GM19240 (cell line): ENCODE results near the gene FZR1.
"Not testable (repeated sequence)": the region's sequence is repeated elsewhere in the genome, so short reads cannot be mapped to it uniquely, and the experiment has no call there.

Experiments
- DNase-seq: peaks from one replicate; pipeline ENCODE4 v3.0.0; 2011; ENCODE audit warnings: low spot score; ENCODE audit not compliant: insufficient read length

FZR1 gene

DNA sequence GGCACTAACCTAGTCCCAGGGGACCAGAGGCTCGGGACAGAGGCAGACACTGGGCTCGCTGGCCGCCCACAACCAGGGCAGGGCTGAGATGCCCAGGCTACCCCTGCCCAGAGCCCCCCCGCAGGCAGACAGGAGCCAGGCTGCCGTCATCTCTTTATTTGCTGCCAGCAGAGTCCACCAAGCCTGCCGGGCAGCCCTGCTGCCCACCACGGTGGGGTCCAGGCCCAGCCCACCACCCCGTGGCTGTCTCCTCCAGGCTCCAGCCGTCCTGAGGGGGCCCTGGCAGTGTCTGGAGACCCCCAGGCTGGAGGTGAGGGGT, 37.9 kb downstream of the FZR1 start:
- no peak for DNase-seq

DNA sequence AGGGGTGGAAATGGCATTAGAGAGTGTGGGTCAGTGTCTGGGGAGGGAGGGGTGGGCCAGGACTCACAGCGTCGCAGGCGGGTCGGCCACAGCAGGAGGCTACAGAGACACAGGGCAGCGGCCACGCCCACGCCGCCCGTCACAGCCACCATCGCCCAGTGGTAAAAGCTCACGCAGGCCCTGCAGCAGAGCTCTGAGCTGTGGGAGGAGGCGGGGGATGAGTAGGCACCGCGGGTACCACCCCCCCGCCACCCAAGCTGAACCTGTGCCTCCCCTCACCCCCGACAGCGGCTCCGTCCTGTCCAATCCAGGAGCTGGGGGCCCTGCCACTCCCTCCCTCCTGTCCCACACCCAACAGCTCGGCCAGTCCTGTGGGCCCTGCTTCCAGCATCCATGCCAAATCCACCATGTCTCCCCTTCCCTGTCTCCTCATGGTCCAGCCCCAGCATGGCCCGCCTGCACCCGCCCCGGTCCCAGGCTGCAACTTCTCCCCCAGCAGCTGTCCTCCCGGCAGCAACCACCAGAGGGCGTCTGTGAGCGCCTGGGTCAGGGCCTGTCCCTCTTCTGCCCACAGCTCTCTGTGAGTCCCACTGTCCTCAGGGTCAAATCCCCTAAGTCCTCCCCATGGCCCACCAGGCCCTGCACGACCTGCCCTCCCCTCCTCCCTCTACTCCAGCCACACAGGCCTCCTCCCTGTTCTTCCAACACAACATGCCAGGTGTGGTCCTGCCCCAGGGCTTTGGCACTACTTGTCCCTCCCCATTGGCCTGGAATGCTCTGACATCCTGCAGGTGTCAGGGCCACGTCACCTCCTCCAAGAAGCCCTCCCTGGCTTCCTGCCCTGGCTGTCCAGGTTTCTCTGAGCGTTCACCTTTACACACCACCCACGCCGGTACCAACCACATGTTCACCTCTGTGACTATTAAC, 38.9 kb downstream of the FZR1 start:
- DNase-seq = peak; percentile 81

DNA sequence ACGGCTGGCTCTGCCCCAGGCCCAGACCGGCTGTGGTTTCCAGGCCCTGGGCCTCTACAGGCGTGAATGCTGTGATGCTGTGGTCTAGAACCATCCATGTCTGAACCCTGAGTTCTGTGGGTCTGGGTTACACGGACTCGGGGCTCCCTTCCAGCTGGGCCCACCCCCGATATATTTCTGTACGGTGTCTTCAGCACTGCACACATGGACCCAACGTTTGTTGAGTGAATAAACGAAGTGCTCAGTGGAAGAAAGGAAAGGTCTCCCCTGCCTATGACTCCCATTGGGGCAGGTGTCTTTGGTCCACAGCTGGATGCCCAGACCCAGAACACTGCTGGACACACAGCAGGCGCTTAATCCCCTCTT, 39.5 kb downstream of the FZR1 start:
- DNase-seq = no peak

DNA sequence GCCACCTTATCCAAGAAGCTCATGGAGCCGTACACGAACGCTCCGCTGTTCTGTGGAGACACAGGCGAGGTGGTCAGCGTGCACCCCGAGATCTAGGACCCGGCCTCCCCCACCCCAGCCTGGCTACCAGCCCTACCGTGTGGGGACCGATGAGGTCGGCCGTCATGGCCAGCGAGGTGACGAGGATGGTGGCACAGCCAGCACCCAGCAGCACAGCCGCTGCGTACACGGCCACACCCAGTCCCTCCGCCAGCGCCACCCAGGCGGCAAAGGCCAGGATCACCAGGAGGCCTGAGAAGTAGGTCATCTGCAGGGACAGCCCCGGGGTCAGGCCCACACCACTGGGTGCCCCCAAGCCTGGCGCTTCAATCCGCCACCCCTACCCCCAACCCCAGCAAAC, 40.0 kb downstream of the FZR1 start:
- no peak for DNase-seq

DNA sequence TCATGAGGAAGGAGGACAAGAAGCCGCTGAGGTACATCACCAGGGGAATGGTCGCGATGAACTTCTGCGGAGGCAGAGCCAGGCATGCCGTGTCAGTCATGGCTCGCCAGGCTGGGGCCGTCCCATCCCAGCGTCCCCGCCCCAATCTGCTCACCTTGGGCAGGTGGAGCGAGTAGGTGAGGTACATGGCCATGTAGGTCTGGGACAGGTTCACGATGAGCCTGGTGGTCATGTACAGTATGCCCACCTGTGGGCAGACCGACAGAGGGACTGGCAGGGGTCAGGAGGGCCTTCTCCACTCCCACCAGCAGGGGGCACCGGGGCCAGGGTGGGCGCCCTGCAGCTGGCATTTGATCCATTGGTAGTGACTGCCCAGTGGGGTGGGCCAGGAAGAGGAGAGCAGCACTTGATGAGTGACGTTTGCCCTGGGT, 41.2 kb downstream of the FZR1 start:
- no peak for DNase-seq

DNA sequence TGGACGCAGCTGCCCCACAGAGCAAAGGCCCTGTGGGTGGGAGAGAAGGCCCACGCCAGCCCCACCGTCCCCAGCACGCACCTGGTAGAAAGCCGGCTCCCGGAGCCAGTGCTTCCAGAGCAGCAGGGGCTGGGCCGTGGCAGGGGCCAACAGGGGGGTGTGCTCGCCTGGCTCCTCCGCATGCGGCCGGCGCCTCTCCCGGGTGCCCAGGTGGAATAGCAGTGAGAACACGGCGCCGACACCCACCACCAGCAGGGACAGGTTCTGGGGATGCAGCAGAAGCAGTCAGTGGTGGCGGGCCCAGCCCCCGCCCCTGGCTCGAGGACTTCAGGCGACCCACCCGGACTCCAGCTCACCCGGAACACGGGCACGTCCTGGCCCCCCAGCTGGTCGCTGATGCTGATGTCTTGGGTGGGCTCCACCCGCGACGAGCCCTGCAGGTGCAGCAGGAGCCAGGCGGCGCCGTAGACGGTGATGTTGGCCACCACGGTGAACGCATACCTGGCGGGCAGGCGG, 41.7 kb downstream of the FZR1 start:
- no peak for DNase-seq

DNA sequence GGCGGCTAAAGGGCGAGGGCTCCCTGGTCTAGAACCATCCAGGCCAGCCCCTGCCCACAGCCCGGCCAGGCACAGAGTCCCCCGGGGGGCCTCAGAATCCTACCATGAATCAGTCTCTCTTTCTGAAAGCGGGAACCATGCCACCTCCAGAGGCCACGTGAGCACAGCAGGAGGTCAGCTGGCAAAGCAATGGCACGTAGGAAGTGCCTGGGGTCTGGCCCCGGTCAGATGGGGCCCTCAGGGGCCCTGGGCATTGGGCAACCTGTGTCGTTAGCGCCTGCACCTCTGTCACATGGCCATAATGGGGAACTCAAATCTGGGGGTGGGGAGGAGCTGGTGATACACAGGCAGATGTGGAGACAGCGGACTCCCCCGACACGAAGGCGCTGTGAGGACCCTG, 42.5 kb downstream of the FZR1 start:
- DNase-seq = no peak

DNA sequence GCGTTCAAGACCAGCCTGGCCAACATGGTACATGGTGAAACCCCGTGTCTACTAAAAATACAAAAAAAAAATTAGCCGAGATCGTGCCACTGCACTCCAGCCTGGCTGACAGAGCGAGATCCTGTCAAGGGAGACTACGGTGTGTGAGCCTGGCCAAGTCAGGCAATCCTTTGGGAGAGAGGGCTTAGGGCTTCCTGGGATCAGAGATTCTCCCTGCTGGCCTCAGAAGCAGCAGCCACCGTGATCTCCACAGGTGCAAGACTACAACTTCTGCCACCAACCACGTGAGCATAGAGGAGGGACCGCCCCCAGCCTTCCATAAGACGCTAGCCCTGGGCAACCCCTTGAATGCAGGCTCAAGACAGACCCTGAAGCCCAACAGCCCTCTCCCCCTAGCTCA, 43.7 kb downstream of the FZR1 start:
- DNase-seq = no peak

DNA sequence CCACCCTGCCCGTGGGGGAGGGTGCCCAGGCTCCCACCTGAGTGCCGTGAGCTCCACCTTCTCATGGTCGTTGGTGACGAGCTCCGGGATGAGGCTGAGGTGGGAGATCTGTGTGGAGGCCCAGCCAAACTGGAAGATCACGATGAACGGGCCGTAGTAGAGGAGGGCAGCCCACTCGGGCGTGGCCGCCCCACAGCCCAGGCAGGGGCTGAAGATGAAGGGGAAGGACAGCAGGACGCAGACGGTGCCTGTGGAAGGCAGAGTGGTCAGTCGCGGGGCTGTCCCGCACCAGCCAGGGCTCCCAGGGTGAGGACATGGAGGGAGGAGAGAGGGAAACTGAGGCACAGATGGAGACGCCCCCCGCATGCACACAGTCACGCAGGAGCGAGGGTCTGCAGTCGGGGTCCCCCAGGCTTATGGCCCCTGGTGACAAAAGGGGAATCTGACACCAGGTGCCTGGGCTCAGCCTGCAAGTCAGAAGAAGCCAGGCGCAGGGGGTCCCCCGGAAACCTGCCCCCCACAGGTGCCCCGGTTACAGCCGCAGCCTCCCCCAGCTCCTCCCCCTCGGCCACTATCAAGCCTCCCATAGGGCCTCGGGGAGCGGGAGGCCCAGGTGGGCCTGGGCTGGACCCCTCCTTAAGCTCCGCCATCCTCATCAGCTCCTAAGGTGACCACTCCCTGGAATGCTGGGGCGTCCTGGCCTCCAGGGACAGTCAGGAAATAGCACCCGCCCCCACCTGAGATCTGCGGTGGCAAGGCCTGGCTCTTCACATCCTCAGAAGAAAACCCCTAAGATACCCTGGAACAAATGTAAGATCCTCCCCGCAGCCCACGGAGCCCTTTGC, 45.1 kb downstream of the FZR1 start:
- DNase-seq = no peak

DNA sequence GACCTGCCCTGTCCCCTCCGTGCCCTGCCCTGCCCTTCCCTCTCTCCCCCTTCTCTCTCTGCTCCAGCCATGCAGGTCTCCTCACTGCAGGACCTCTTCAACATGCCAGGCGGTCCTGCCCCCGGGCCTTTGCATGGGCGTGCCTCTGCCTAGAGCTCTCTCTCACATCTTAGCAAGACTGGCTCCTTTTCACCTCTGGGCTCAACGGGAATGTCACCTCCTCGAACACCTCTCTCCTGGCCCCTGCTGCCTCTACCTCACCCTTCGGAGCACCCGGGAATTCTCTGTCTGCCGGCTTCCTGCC, 45.6 kb downstream of the FZR1 start:
- no peak for DNase-seq

DNA sequence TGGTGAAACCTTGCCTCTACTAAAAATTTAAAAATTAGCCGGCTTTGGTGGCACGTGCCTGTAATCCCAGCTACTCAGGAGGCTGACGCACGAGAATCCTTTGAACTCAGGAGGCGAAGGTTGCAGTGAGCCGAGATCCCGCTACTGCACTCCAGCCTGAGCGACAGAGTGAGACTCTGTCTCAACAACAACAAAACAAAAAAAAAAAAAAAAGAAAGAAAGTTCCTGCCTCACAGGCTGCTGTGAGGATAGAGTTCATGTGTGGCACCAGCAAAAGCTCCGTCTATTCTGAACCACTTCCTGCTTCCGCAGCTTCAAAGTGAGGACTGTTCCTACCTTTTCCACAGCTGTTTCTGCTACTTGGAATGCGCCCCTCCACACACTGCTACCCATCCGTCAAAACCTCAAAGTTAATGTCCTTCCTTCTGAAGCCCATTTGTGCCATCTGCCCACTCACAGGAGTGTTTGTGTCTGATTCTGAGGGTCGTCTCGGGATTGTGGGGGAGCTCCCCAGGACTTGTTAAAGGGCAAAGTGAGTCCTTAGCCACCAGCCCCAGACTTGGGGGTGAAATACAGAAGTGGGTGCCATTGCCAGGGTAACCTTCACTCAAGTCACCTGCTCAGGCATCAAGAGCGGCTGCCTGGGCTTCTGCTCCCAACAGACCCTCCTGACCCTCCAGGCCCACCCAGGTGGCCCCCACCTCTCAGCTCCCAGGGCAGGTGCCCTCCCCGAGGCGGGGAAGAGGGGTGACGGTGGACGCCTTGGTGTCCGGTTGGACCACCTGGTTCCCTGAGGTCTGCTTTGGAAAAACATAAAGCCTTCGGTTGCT, 48.4 kb downstream of the FZR1 start:
- no peak for DNase-seq

DNA sequence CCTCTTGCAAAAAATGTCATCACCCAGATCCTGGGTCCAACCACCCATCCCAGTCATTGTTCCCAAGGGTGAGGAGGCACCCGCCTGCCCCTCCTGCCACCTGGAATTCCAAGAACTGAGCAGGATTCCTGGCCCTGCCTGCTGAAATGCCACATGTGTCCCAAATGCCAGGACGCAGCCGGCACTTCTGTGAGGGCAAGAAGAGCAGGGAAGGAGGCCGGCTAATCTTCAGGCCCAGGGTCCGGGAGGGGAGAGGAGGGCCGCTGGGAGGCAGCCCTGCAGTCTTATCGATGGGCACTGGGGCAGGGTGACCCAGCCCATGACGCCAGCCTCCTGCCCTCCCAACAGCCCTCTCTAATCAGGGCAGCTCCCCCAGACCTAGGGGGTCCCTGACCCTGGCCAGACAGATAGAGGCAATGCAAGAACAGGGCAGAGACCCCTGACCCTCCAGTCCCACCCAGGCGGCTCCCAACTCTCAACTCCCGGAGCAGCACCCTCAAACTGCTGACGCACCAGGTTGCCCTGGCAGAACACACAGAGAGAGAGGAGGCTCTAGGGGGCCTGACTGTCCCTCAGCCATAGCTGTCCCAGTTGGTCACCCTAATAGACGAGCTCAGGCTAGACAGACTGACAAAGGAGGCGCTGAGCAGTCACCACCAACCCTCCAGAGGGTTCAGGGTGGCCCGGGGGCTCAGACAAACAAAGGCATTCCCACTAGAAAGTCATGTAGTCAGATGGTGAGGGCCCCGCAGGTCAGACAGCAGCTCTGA, 49.7 kb downstream of the FZR1 start:
- DNase-seq = no peak

DNA sequence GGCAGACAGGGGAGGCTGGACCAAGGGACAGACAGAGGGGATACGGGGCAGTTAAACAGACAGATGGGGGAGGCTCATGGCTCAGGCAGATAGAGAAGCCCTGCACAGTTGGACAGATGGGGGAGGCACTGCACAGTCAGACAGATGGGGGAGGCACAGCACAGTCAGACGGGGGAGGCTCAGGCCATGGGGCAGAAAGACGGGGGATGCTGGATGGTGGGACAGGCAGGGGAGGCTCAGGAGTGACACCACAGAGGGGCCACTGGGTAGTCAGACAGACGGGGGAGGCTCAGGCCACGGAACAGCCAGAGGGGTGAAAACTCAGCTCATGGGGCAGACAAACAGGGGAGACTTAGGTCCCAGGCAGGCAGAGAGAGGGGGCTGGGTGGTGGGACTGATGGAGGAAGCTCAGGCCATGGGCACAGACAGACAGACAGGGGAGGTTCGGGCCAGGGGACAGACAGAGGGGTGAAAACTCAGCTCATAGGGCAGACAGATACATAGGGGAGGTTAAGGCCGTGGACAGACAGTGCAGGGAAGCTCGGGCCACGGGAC, 50.4 kb downstream of the FZR1 start:
- no peak for DNase-seq

DNA sequence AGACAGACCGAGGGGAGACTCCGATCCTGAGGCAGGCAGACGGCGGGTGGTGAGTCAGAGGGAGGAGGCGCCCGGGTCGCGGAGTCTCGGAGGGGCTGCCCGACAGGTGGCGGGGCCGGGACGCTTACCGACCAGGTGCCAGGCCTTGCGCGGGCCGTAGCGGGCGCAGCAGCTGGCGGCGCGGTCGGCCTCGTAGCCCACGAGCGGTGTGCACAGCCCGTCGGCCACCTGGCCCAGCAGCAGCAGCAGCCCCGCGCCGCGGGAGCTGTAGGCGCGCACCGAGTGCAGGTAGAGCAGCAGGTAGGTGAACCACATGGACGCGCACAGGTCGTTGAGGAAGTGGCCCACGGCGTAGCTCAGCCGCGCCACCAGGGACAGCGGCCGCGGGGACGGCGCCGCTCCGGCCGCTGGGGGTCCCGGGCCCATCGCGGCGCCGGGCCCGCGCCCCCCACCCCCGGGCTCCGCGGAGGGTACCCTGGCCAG, 50.9 kb downstream of the FZR1 start:
- no peak for DNase-seq

DNA sequence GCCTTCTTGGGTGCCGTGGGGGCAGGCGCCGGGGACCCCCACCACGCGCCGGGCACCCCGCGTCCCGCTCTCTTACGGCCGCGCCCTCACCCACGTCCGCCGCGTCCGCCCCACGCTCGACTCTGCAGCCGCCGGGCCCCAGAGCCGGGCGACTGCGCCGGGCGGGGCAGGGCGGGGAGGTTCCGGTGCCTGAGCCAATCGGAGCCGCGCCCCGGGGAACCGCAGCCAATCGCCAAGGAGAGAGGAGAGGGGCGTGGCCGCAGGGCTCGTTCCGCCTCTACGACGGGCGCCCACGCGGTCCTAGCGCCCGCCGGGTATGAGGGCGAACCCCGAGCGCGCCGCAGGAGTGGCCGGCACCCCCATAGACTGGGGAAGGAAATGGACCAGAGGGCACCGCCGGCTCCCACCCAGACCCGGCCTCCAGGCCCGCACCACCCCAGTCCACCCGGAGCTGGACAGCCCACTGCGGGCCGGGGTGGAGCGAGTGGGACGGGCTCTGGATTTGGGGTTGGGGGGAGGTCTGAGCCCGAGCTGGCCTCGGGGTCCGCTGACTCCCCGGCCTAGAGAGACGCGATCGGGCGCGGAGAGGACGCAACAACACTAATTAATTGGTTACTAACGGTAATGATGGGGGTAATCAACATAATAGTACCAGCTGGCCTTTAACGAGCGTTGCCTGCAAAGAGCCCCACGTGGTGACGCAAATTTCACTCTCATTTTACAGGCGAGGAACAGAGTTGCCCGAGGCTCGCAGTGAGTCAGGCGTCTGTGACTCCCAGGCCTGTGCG, 51.5 kb downstream of the FZR1 start, which contains the start of gene MFSD12:
Gene MFSD12 (minus strand): TSS at position 126 of the 788 bp plus-strand sequence. CDS start 183 bp downstream, outside the sequence.
- DNase-seq = peak; percentile 99

DNA sequence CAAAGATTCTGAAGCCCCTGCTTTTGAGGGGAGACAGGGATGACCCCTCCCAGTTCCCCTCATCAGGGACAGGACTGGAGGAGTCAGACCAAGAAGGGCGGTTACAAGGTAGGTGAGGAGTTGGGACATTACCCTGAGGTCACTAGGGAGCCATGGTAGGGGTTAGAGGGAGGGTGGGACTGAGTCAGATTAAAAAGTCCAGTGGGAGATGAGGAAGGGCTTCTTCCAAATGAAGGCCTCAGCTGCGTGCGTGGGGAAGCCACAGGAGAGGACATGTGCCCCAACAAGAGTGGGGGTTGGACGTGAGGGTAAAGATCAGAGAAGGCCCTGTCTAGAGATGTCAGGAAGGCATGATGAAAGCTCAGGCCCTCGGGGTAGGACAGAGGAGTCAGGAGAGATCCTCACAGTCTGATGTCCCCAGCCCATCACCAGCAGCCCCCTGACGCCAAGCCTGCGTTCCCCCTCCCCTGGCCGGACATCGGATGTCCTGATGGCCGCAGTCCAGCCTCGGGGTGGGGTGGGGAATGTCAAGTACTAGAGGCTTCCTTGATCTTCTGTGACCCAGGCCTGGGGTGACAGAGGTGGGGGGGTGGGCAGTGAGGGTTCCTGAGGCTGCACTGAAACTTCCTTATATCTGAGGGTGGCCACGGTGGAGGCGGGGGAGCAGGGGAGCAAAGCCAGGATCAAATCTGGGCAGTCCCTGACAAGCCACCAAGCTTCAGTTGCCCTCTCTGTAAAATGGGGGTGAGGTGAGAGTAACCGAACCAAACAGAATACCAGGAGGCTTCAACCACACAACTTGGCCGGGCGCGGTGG, 57.8 kb downstream of the FZR1 start:
- DNase-seq = no peak

DNA sequence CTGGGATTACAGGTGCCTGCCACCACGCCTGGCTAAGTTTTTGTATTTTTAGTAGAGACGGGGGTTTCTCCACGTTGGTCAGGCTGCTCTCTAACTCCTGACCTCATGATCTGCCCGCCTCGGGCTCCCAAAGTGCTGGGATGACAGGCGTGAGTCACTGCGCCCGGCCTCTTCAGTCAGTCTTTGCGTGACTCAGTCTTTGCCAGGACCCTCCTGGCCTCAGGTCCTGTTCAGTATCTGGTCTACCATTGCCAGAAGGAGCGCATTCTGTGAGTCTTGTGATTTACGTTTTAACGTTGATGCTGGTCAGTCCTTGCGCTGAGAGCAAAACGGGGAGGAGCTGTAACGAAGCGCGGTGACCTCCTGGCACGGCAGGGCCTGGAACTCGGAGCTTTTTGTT, 59.0 kb downstream of the FZR1 start:
- no peak for DNase-seq

DNA sequence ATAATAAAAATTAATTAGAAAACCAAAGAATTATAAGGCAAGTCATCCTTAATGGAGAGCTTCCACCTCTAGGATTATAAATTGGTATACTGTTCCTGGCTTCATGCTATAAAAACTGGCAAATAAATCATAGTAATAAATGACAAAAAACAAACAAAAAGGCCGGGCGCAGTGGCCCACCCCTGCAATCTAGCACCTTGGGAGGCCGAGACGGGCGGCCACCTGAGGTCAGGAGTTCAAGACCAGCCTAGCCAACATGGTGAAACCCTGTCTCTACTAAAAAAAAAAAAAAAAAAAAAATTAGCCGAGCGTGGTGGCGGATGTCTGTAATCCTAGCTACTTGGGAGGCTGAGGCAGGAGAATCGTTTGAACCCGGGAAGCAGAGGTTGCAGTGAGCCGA, 63.9 kb downstream of the FZR1 start:
- DNase-seq = not testable (repeated sequence)

DNA sequence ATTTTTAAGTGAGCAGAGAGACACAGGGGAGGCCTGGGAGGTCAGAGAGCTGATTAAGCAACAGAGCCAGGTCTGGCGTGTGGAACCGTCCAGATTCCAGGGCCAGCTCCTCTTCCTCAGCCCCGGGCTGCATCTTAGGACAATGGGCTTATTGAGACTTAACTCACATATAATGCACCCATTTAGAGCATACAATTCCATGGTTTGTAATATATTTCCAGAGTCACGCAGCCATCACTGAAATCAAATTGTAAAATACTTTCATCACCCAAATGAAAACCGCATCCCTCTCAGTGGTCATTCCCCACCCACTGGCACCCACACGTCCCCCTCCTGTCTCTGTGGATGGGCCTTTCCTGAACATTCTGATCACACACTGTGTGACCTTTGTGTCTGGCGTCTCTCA, 64.5 kb downstream of the FZR1 start:
- no peak for DNase-seq
